Type B pancreatic cell (in vitro differentiated cells): ENCODE results near the gene CAMTA1. TPM values are rescaled to one million over a fixed set of nuclear protein-coding genes. Genes with fewer than 3 reads are reported as not detected.

ENCODE experiments used
- DNase-seq: peaks from one replicate; pipeline ENCODE4 v3.0.0; 2021; ENCODE audit warnings: mixed read lengths; ENCODE audit not compliant: unreplicated experiment; ENCODE audit errors: extremely low spot score
- H3K27ac Mint-ChIP-seq: 2 replicates; pipeline ENCODE4 v1.8.0; 2021; ENCODE audit warnings: mild to moderate bottlenecking, mixed read lengths
- H3K27me3 Mint-ChIP-seq: 2 replicates; pipeline ENCODE4 v1.8.0; 2021; ENCODE audit warnings: mixed read lengths
- H3K36me3 Mint-ChIP-seq: 2 replicates; pipeline ENCODE4 v1.8.0; 2021; ENCODE audit warnings: mixed read lengths
- H3K4me1 Mint-ChIP-seq: one replicate; pipeline ENCODE4 v1.8.0; 2021; ENCODE audit warnings: mixed read lengths; ENCODE audit not compliant: unreplicated experiment
- H3K4me3 Mint-ChIP-seq: 2 replicates; pipeline ENCODE4 v1.8.0; 2021; ENCODE audit warnings: mild to moderate bottlenecking, mixed read lengths
- H3K9me3 Mint-ChIP-seq: 2 replicates; pipeline ENCODE4 v1.8.0; 2021; ENCODE audit warnings: mixed read lengths
- total RNA-seq: library from RNA; stranded (reverse); gene quantifications from 2 replicates; pipeline ENCODE4 v1.2.1, GENCODE V29; 2021; ENCODE audit warnings: low replicate concordance
- TF ChIP-seq, protein P1 (sequence below): fragments of 200-600 bp; sonication (generic); conservative IDR thresholded peaks from 2 replicates; pipeline ENCODE4 v1.5.0; 2021; ENCODE audit warnings: antibody characterized with exemption, mild to moderate bottlenecking

Gene CAMTA1
- total RNA-seq, 1 donor from 2014 or later = 82.5 TPM

- Mint-ChIP-seq H3K36me3 (no peaks in the 10 kb centered on the region), H3K27me3 (no peaks in the 10 kb centered on the region), H3K4me1 (peaks cover 16% of the 10 kb centered on the region), H3K9me3 (no peaks in the 10 kb centered on the region), H3K27ac (no peak overlapping the region), H3K4me3 (no peak overlapping the region)
- no peak for DNase-seq
- TF ChIP-seq, protein P1, sequence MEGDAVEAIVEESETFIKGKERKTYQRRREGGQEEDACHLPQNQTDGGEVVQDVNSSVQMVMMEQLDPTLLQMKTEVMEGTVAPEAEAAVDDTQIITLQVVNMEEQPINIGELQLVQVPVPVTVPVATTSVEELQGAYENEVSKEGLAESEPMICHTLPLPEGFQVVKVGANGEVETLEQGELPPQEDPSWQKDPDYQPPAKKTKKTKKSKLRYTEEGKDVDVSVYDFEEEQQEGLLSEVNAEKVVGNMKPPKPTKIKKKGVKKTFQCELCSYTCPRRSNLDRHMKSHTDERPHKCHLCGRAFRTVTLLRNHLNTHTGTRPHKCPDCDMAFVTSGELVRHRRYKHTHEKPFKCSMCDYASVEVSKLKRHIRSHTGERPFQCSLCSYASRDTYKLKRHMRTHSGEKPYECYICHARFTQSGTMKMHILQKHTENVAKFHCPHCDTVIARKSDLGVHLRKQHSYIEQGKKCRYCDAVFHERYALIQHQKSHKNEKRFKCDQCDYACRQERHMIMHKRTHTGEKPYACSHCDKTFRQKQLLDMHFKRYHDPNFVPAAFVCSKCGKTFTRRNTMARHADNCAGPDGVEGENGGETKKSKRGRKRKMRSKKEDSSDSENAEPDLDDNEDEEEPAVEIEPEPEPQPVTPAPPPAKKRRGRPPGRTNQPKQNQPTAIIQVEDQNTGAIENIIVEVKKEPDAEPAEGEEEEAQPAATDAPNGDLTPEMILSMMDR = no peak
Measured at GRCh38 chr1:6905790-6906189, 120.5 kb downstream of the CAMTA1 start.

DNA sequence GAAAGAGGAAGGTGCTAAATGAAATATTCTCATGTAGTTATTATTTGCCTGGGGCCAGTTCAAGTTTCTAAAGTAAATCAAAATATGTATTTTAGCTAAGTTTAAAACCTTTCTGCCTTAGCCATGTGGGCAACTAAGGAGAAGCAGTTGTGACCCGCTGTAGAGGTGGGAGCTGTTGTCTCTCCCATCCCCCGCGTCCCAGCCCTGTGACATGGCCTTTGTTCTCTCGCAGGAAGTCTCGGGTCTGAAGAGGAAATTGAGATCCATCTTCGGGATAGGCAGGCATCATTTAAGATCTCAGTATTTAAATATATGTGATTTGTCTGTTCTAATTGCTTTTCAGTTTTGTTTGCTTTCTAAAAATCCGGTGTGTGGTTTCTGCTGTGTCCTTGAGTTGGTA is 121.5 kb downstream of the CAMTA1 start:
- Mint-ChIP-seq H3K9me3 (no peaks in the 10 kb centered on the region), H3K27me3 (peaks cover under 1% of the 10 kb centered on the region), H3K4me3 (no peak overlapping the region), H3K27ac (no peak overlapping the region), H3K36me3 (no peaks in the 10 kb centered on the region), H3K4me1 (peaks cover 24% of the 10 kb centered on the region)
- TF ChIP-seq, protein P1 = no peak
- no peak for DNase-seq

GRCh38 chr1:6907201-6907600 is 121.9 kb downstream of the CAMTA1 start:
- Mint-ChIP-seq H3K27ac (no peak overlapping the region), H3K27me3 (peaks cover 3% of the 10 kb centered on the region)
- TF ChIP-seq, protein P1 = no peak

GRCh38 chr1:6907676-6908434 is 122.6 kb downstream of the CAMTA1 start:
- DNase-seq = no peak
- H3K9me3 Mint-ChIP-seq = no peaks in the 10 kb centered on the region
- no peak overlapping the region for H3K27ac Mint-ChIP-seq
- no peak overlapping the region for H3K4me3 Mint-ChIP-seq
- H3K4me1 Mint-ChIP-seq = peaks cover 32% of the 10 kb centered on the region
- no peaks in the 10 kb centered on the region for H3K36me3 Mint-ChIP-seq
- TF ChIP-seq, protein P1 = no peak
- H3K27me3 Mint-ChIP-seq = peaks cover 3% of the 10 kb centered on the region

More at GRCh38 chr1:6907201-6907600, 121.9 kb downstream of the CAMTA1 start:
- no peak for DNase-seq
- Mint-ChIP-seq H3K4me1 (peaks cover 28% of the 10 kb centered on the region), H3K36me3 (no peaks in the 10 kb centered on the region), H3K9me3 (no peaks in the 10 kb centered on the region), H3K4me3 (no peak overlapping the region)

GRCh38 chr1:6909401-6909800 is 124.1 kb downstream of the CAMTA1 start:
- DNase-seq = no peak
- H3K9me3 Mint-ChIP-seq = peaks cover 5% of the 10 kb centered on the region
- no peaks in the 10 kb centered on the region for H3K36me3 Mint-ChIP-seq
- H3K27ac Mint-ChIP-seq = no peak overlapping the region
- H3K4me3 Mint-ChIP-seq = no peak overlapping the region
- TF ChIP-seq, protein P1 = no peak
- H3K27me3 Mint-ChIP-seq = peaks cover 3% of the 10 kb centered on the region
- H3K4me1 Mint-ChIP-seq = peaks cover 32% of the 10 kb centered on the region
